ENCODE data around the gene ZNF366.

Gene ZNF366

GRCh38 chr5:72455476-72455875 is 51.7 kb downstream of the ZNF366 start:
- TF ChIP-seq, protein P1, sequence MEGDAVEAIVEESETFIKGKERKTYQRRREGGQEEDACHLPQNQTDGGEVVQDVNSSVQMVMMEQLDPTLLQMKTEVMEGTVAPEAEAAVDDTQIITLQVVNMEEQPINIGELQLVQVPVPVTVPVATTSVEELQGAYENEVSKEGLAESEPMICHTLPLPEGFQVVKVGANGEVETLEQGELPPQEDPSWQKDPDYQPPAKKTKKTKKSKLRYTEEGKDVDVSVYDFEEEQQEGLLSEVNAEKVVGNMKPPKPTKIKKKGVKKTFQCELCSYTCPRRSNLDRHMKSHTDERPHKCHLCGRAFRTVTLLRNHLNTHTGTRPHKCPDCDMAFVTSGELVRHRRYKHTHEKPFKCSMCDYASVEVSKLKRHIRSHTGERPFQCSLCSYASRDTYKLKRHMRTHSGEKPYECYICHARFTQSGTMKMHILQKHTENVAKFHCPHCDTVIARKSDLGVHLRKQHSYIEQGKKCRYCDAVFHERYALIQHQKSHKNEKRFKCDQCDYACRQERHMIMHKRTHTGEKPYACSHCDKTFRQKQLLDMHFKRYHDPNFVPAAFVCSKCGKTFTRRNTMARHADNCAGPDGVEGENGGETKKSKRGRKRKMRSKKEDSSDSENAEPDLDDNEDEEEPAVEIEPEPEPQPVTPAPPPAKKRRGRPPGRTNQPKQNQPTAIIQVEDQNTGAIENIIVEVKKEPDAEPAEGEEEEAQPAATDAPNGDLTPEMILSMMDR (IDR thresholded peaks at IDR 0.05), result no peak
- no peak for DNase-seq (ENCODE audit: low spot score)
- Histone ChIP-seq H3K4me3 (no peak overlapping the region), H3K27ac (peak overlapping the region in 1 of 2 donors; percentile 99)

GRCh38 chr5:72454996-72455395 is 52.2 kb downstream of the ZNF366 start:
- Histone ChIP-seq H3K4me3 (no peak overlapping the region), H3K27ac (peak overlapping the region; percentile 82 to 99)
- TF ChIP-seq, protein P1 (IDR thresholded peaks at IDR 0.05), result no peak
- DNase-seq (ENCODE audit: low spot score), result no peak

- Histone ChIP-seq H3K27ac (peak overlapping the region; percentile 82 to 99), H3K4me3 (peak overlapping the region; percentile 23)
- no peak for DNase-seq (ENCODE audit: low spot score)
- TF ChIP-seq, protein P1 (IDR thresholded peaks at IDR 0.05), result no peak
Observed at GRCh38 chr5:72453246-72453775, 53.9 kb downstream of the ZNF366 start.

GRCh38 chr5:72452515-72453245 is 54.5 kb downstream of the ZNF366 start:
- DNase-seq (ENCODE audit: low spot score), result peak; percentile 90
- TF ChIP-seq, protein P1 (IDR thresholded peaks at IDR 0.05), result no peak
- H3K4me3 ChIP-seq, result peak overlapping the region; percentile 34
- peak overlapping the region; percentile 82 to 99 for H3K27ac ChIP-seq

DNA sequence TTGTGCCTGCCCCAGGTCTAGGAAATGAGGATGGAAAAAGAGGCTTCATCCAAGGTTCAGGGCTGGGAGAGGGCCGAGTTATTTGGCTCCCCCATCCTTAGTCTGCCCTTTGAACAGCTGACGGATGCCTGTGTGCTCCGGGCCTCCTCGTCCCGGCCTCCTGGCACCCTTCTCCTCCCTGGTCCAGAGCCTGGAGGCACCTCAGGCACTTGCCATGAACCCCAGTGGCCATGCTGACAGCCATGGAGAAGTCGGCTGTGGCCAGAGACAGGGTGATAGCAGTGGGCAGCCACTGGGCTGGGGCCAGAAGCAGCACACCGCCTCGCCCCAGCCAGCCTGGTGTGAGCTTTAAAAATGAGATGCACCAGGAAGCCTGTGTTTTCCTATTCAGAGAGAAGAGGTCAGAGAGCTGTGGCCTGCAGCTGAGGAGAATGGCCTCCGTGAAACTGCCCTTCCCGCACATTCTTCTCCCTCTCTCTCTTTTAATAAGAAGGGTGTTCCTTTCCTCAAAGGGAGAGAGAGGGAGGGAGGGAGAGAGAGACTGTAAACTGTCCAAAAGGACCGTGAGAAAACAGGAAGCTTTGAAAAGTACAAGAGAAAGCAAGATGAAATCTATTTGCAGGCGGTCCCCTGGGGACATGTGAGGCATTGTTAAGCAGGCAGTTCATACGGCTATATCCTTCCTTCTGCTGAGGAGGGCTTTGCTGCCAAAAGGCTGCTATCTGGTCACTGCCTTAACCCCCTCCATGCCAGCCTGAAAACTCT is 55.3 kb downstream of the ZNF366 start:
- TF ChIP-seq, protein P1 (IDR thresholded peaks at IDR 0.05), result no peak
- H3K27ac ChIP-seq, result peak overlapping the region; percentile 82 to 99
- H3K4me3 ChIP-seq, result peak overlapping the region; percentile 34
- DNase-seq (ENCODE audit: low spot score), result peak; percentile 86

- Histone ChIP-seq H3K27ac (peak overlapping the region in 1 of 2 donors; percentile 8), H3K4me3 (no peak overlapping the region)
- TF ChIP-seq, protein P1 (IDR thresholded peaks at IDR 0.05), result no peak
- DNase-seq (ENCODE audit: low spot score), result no peak
Observed at GRCh38 chr5:72448368-72448767, 58.8 kb downstream of the ZNF366 start.

Measured in coronary artery (tissue), 2 donors.